Right kidney (tissue), 1 donor: ENCODE data around the gene ARHGEF2.

ENCODE experiments used
- DNase-seq: peaks from one replicate; pipeline ENCODE4 v3.0.0-alpha.2; 2016

ARHGEF2 gene

GRCh38 chr1:155971910-155972809 is 6.2 kb downstream of the ARHGEF2 start:
- no peak for DNase-seq

DNA sequence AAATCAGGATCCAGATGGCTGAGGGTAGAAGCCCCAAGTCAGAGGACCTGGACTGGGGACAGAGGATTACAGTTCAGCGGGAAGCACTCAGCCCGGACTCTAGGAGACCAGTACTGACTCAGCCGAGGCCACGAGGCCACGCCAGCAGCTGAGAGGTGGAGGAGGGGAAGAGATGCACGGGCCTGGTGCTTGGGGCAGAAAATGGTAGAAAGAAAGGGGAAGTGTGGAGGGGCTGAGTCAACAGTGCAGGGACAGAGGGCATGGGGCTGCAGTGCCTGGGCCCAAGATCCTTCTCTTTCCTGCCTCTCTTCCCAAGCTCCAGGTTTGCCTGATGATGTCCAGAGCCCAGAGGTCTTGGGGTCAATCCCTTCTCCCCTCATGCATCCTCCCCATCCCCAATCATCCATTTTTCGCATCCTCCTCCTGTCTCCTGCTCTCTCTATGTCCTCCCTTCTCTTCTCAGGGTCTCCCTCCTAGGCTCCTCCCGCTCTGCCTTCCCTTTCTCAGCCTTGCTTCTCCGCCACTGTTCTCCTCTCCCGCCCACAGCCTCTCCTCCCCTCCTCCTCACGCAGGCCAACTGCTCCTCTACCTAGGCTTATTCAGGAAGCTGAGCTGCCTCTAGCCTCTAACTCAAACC is 7.7 kb downstream of the ARHGEF2 start:
- DNase-seq = no peak

DNA sequence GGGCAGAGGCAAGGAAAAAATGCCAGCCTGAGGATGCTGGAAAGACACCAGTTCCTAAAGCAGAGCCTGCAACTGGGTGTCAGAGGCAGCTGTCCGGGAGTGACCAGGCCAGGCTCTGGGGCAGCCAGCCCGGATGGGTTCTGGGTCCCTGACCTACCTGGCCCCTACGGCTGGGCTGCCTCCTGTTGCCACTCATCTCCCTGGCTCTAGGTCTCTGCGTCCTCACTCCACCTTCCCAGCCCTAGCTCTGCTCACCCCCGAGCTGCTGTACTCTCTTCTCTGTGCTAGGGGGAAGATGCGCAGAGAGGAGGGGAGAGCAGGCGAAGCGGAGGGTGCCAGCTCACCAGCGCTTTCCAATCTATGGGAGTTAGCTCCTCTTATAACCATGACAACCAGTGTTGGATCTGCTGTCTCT is 9.0 kb downstream of the ARHGEF2 start:
- DNase-seq = no peak

DNA sequence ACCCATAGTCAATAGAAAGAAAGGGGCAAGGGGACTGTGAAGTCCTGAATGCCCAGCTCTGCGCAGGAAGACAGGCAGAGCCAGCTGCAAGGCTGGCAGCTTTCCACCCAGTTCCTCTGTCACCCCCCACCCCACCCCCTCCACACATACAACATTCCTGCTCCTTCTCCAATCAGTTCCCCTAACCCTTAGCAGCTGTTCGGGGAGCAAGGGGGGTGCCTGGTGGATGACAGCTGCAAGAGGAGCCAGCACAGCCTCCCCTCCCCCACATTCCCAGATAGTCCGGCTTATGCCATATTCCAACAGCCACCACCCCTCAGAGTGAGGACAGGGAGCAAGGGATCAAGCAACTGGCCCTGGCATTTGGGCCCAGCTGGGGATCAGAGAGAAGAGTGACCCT is 9.7 kb downstream of the ARHGEF2 start:
- DNase-seq = no peak

DNA sequence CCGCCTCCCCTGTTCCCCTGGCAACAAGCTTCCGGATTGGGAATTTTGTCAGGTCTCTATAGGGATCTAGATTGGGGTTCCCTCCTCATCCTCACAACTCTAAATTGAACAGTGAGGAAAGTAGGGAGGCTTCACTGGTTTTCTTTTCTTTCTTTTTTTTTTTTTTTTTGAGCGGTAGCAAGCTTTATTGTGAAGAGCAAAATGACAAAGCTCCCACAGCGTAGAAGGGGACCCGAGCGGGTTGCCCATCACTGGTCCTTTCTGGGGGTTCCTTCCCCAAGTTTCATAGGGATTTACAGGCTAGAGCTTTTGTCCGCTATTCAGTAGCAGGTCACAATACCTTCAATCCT is 10.3 kb downstream of the ARHGEF2 start:
- no peak for DNase-seq

DNA sequence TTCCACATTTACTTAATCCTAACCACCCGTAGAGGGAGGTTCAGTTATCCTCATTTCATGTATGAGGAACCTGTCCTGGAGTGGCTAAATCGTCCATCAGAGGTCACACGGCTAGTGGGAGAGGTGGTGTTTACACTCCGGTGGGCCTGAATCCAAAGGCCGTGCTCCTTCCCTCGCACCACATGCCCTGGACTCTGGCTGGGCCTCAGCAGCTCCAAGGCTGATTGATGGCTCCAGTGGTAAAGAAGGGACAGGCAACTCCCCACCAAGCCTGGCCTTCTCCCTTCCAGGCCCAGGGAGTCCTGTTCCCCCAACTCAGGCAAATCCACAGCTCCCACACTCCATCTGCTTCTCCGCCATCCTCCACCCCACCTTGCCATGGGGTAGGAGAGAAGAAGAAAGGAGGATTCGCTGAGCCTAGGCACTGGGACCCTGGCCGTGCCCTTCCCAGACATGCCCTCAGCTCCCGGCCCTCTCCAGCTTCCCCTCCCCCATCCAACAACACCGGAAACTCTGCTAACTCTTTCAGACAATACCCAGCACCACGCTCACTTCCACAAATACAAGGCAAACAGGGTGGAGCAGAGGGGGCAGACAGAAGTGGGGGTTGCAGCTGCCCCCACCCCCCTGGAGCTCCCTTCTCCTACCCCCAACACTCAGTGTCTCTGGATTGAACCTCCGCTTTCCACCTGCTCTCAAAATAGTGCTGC is 10.9 kb downstream of the ARHGEF2 start:
- DNase-seq = peak; percentile 58

DNA sequence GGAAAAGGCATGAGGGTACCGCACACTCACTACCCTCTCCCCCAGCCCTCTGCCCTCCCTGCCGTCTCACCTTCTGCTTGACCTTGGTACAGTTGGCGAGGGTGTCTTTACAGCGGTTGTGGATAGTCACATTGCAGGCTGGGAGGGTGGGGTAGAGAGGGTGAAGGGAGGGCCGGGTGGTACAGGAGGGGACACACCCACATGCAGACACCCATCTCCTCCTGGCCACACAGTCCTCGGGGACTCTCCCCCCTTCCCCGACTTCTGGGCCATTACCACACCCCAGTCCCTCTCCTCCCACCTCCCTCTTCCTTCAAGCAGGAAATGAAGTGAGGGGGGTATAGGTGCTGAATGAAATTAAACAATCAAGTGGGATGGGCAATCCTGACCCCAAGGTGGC is 11.6 kb downstream of the ARHGEF2 start:
- no peak for DNase-seq

DNA sequence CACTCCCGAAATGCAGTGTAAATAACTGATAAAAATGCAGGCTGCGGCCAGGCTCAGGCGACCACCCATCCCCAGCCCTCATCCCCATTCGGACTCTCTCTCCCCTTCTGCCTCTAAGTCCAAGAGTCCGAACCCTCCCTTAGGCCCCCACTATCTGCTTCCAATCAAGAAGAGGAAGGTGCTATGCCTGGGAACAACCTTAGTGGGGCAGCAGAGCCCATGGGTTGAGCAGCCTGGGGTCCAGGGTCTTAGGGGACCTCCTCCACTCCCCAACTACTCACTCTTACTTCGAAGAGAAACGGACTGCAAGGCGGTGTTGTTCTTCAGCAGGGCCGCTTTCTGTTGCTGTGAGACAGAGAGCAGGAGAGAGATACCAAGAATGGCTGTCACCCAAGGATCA is 12.2 kb downstream of the ARHGEF2 start:
- DNase-seq = no peak

- DNase-seq = no peak
Measured at GRCh38 chr1:155964193-155964592, 14.2 kb downstream of the ARHGEF2 start.

GRCh38 chr1:155962599-155963211 is 15.6 kb downstream of the ARHGEF2 start:
- DNase-seq = no peak

DNA sequence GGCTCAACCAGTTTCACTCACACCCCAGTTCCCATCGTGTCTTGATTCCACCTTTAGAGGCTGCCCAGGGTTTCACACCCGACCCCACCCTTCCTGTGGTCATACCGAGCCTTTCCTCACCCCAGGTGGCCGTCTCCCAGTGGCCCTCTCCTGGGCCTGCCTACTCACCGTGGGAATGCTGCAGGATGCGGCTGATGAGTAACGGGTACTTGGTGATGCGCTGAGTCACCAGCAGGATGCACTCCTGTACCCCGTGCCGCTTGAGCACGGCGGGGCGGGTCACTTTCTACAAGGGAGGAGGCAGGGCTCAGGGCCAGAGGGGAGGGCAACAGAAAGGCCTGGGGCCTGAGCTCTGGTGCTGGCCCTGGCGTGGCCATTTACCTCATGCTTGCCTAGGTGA is 16.4 kb downstream of the ARHGEF2 start:
- DNase-seq = no peak

DNA sequence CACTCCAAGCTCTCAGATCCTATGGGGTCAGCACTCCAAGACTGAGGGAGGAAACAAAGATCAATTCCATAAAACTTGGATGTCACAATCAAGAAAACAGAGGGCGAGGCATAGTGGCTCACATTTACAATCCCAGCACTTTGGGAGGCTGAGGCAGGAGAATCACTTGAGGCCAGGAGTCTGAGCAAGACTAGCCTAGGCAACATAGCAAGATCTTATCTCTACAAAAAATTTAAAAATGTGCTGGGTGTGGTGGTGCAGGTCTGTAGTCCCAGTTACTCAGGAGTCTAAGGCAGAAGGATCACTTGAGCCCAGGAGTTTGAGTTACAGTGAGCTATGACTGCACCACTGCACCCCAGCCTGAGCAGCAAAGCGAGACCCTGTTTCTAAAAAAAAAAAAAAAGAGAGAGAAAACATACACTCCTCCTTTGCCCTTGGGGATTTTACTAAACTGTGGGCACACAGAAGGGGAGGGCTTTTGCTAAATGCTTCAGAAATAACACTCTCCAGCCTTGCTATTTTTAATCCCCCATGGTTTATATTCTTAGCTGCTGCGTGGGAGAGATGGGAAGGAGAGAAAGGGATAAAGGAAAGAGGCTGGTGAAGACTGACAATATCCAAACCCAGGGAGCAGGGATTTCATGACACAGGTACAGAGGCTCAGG is 18.1 kb downstream of the ARHGEF2 start:
- no peak for DNase-seq

- DNase-seq = no peak
Measured at GRCh38 chr1:155957411-155957915, 20.9 kb downstream of the ARHGEF2 start.

- no peak for DNase-seq
Measured at GRCh38 chr1:155954645-155955044, 23.7 kb downstream of the ARHGEF2 start.

DNA sequence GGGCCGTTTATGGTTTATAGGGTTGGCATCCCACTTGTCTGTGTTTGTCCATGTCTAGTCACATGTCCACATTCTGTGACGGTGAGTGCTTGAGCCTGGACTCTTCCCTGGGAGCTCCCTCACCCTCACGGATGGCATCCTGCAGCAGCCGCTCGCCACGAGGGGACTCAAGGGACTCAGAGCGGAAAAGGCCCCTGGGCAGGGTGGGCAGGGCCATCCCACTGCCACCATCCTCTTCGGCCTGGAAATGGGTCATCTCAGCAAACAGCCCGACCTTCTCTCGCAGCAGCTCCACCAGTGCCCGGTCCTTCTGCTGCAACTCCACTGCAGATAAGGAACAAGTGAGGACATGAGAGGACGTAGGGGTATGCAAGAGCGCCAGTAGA is 25.8 kb downstream of the ARHGEF2 start:
- DNase-seq = no peak

DNA sequence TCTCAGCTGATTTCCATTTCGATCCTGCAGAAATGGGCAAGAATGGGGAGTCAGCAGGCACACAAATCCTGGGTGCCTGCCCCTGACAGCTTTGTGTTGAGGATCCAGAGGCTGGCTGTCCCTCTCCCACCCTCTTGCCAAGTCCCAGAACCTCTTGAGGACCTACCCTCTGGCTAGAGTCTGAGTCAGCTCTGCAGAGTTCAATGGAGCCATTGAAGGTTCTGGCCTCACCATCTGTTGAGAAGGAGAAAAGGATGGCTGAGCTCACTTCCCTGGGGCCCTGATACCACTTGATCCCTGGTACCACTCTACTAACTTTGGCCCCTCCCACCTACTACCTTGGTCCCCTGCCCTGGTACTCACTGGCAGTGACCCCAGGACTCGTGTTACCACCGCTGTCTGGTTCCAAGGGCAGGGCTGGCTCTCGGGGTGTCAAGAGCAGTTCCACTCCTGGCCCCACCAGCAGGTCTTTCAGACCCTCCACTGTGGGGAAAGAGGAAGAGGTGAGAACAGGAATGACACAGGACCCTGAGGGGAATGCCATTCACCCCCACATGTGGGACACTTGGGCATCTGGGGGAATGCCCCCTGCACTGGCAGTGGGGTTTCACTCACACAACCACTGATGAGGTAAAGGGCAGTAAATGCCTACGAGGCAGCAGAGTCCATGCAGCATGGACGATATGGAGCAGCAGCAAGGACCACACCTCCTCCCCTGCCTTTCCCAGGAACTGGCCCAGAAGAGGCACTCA is 26.4 kb downstream of the ARHGEF2 start:
- no peak for DNase-seq

- no peak for DNase-seq
Measured at GRCh38 chr1:155950829-155951228, 27.5 kb downstream of the ARHGEF2 start.

GRCh38 chr1:155947741-155948140 is 30.6 kb downstream of the ARHGEF2 start:
- no peak for DNase-seq

- DNase-seq = no peak
Measured at GRCh38 chr1:155947292-155947691, 31.1 kb downstream of the ARHGEF2 start.

GRCh38 chr1:155946633-155947219 is 31.6 kb downstream of the ARHGEF2 start:
- DNase-seq = no peak

DNA sequence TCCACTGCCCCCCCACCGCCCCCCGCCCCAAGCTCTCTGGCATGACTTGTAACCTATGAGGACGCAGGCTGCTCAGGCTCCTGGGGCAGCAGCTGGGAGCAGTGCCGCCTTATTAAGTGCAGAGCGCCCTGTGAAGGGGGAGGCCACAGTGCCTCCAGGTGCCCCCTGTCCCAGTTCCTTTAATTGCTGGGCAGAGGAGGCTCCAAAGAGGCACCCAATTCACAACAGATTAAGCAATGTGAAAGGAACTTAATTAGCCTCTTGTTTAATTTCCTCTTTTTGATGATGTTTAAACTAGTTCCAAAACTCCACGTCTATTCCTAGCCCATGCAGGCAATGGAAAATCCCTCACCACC is 33.9 kb downstream of the ARHGEF2 start:
- DNase-seq = no peak
